ENCODE results near the gene CALR3.
A peak's percentile ranks its signal among the peaks of the same experiment; 100 is the strongest.
"Not testable (repeated sequence)": the region's sequence is repeated elsewhere in the genome, so short reads cannot be mapped to it uniquely, and the experiment has no call there.

CALR3 gene

GRCh38 chr19:16497837-16498236 is 1.9 kb upstream of the CALR3 start:
- Histone ChIP-seq H3F3A (ENCODE audit: low read depth) (no peaks in the 10 kb centered on the region), H3K4me3 (ENCODE audit: low read length, poor library complexity, severe bottlenecking) (no peak overlapping the region), H3K4me1 (ENCODE audit: insufficient read depth, low read length, poor library complexity, severe bottlenecking) (peaks cover 5% of the 10 kb centered on the region), H3K27me3 (ENCODE audit: insufficient read depth, low read length, poor library complexity, severe bottlenecking) (no peaks in the 10 kb centered on the region), H3K9me2 (replicated peaks; ENCODE audit: low read depth, low read length) (no peaks in the 10 kb centered on the region), H2AFZ (ENCODE audit: low read length) (no peak overlapping the region), H4K20me1 (ENCODE audit: insufficient read depth, low read length, poor library complexity, severe bottlenecking) (no peaks in the 10 kb centered on the region), H3K4me2 (ENCODE audit: low read depth, low read length, poor library complexity, severe bottlenecking) (peak overlapping the region; percentile 69), H3K36me3 (ENCODE audit: insufficient read depth, low read length) (no peaks in the 10 kb centered on the region), H3K9ac (ENCODE audit: low read depth, low read length, poor library complexity, severe bottlenecking) (peak overlapping the region; percentile 51), H3K79me2 (ENCODE audit: insufficient read depth, low read length) (no peaks in the 10 kb centered on the region), H3K9me3 (ENCODE audit: insufficient read depth, low read depth, low read length) (no peaks in the 10 kb centered on the region)
- TF ChIP-seq CTCF (conservative IDR thresholded peaks at IDR 0.05; ENCODE audit: low read length) (no peak), EZH2phosphoT487 (IDR thresholded peaks at IDR 0.05; ENCODE audit: borderline replicate concordance) (no peak)

- Histone ChIP-seq H3K4me3 (ENCODE audit: low read length, poor library complexity, severe bottlenecking) (peak overlapping the region; percentile 76), H3K9ac (ENCODE audit: low read depth, low read length, poor library complexity, severe bottlenecking) (peak overlapping the region; percentile 51), H3K36me3 (ENCODE audit: insufficient read depth, low read length) (no peaks in the 10 kb centered on the region), H3K4me1 (ENCODE audit: insufficient read depth, low read length, poor library complexity, severe bottlenecking) (peaks cover 5% of the 10 kb centered on the region), H2AFZ (ENCODE audit: low read length) (no peak overlapping the region; the same call in 1 of the 2 replicates), H3K27me3 (ENCODE audit: insufficient read depth, low read length, poor library complexity, severe bottlenecking) (no peaks in the 10 kb centered on the region), H3K79me2 (ENCODE audit: insufficient read depth, low read length) (no peaks in the 10 kb centered on the region), H4K20me1 (ENCODE audit: insufficient read depth, low read length, poor library complexity, severe bottlenecking) (no peaks in the 10 kb centered on the region), H3F3A (ENCODE audit: low read depth) (no peaks in the 10 kb centered on the region), H3K9me3 (ENCODE audit: insufficient read depth, low read depth, low read length) (no peaks in the 10 kb centered on the region), H3K9me2 (replicated peaks; ENCODE audit: low read depth, low read length) (no peaks in the 10 kb centered on the region), H3K4me2 (ENCODE audit: low read depth, low read length, poor library complexity, severe bottlenecking) (peak overlapping the region; percentile 69)
- TF ChIP-seq CTCF (conservative IDR thresholded peaks at IDR 0.05; ENCODE audit: low read length), result no peak
Observed at GRCh38 chr19:16497042-16497441, 1.1 kb upstream of the CALR3 start.

GRCh38 chr19:16496613-16496983 is 631 bp upstream of the CALR3 start:
- no peaks in the 10 kb centered on the region for H3K36me3 ChIP-seq (ENCODE audit: insufficient read depth, low read length)
- peaks cover 5% of the 10 kb centered on the region for H3K4me1 ChIP-seq (ENCODE audit: insufficient read depth, low read length, poor library complexity, severe bottlenecking)
- H3K79me2 ChIP-seq (ENCODE audit: insufficient read depth, low read length), result no peaks in the 10 kb centered on the region
- peak overlapping the region; percentile 51 for H3K9ac ChIP-seq (ENCODE audit: low read depth, low read length, poor library complexity, severe bottlenecking)
- TF ChIP-seq CTCF (conservative IDR thresholded peaks at IDR 0.05; ENCODE audit: low read length) (no peak), EZH2phosphoT487 (IDR thresholded peaks at IDR 0.05; ENCODE audit: borderline replicate concordance) (no peak)
- no peaks in the 10 kb centered on the region for H3K27me3 ChIP-seq (ENCODE audit: insufficient read depth, low read length, poor library complexity, severe bottlenecking)
- no peaks in the 10 kb centered on the region for H4K20me1 ChIP-seq (ENCODE audit: insufficient read depth, low read length, poor library complexity, severe bottlenecking)
- peak overlapping the region; percentile 97 for H2AFZ ChIP-seq (ENCODE audit: low read length)
- no peaks in the 10 kb centered on the region for H3K9me3 ChIP-seq (ENCODE audit: insufficient read depth, low read depth, low read length)
- peak overlapping the region; percentile 76 for H3K4me3 ChIP-seq (ENCODE audit: low read length, poor library complexity, severe bottlenecking)
- peak overlapping the region; percentile 69 for H3K4me2 ChIP-seq (ENCODE audit: low read depth, low read length, poor library complexity, severe bottlenecking)
- H3K9me2 ChIP-seq (replicated peaks; ENCODE audit: low read depth, low read length), result no peaks in the 10 kb centered on the region
- H3F3A ChIP-seq (ENCODE audit: low read depth), result no peaks in the 10 kb centered on the region

- not testable (repeated sequence) for H3K4me3 ChIP-seq (ENCODE audit: low read length, poor library complexity, severe bottlenecking); H3K36me3 ChIP-seq (ENCODE audit: insufficient read depth, low read length); H2AFZ ChIP-seq (ENCODE audit: low read length); H3K9ac ChIP-seq (ENCODE audit: low read depth, low read length, poor library complexity, severe bottlenecking); H3K9me3 ChIP-seq (ENCODE audit: insufficient read depth, low read depth, low read length); H3K79me2 ChIP-seq (ENCODE audit: insufficient read depth, low read length); H3F3A ChIP-seq (ENCODE audit: low read depth); H3K27me3 ChIP-seq (ENCODE audit: insufficient read depth, low read length, poor library complexity, severe bottlenecking); H3K4me1 ChIP-seq (ENCODE audit: insufficient read depth, low read length, poor library complexity, severe bottlenecking); H3K9me2 ChIP-seq (replicated peaks; ENCODE audit: low read depth, low read length); H4K20me1 ChIP-seq (ENCODE audit: insufficient read depth, low read length, poor library complexity, severe bottlenecking); H3K4me2 ChIP-seq (ENCODE audit: low read depth, low read length, poor library complexity, severe bottlenecking)
Observed at GRCh38 chr19:16486476-16486875, 9.5 kb downstream of the CALR3 start.
